RKO (cell line): ENCODE data around the gene LCN12.

Experiments
- DNase-seq: peaks from one replicate; pipeline ENCODE4 v3.0.0-alpha.2; 2016; ENCODE audit warnings: low spot score

LCN12 gene

GRCh38 chr9:136945333-136946227 lies 6.5 kb upstream of the LCN12 start:
- no peak for DNase-seq

GRCh38 chr9:136946228-136947027 lies 5.6 kb upstream of the LCN12 start:
- no peak for DNase-seq

GRCh38 chr9:136947028-136947891 lies 4.8 kb upstream of the LCN12 start:
- no peak for DNase-seq

- peak; percentile 44 for DNase-seq
These were observed 4.0 kb upstream of the LCN12 start for GRCh38 chr9:136947955-136948510.

GRCh38 chr9:136949239-136949816 lies 2.7 kb upstream of the LCN12 start:
- no peak for DNase-seq

GRCh38 chr9:136949817-136950655 lies 2.0 kb upstream of the LCN12 start:
- DNase-seq: peak; percentile 93

GRCh38 chr9:136950656-136951276 lies 1.3 kb upstream of the LCN12 start:
- DNase-seq: peak; percentile 36

- DNase-seq: no peak
These were observed 313 bp downstream of the LCN12 start for GRCh38 chr9:136952321-136952850.

GRCh38 chr9:136952876-136953770 lies 1.1 kb downstream of the LCN12 start:
- DNase-seq: no peak

- DNase-seq: no peak
These were observed 1.7 kb downstream of the LCN12 start for GRCh38 chr9:136953771-136954269.

GRCh38 chr9:136954270-136955083 lies 2.4 kb downstream of the LCN12 start:
- no peak for DNase-seq

GRCh38 chr9:136955202-136955942 lies 3.3 kb downstream of the LCN12 start:
- DNase-seq: no peak

- no peak for DNase-seq
These were observed 3.9 kb downstream of the LCN12 start for GRCh38 chr9:136955943-136956335.

GRCh38 chr9:136956604-136957003 lies 4.5 kb downstream of the LCN12 start:
- DNase-seq: no peak

- DNase-seq: no peak
These were observed 5.4 kb downstream of the LCN12 start for GRCh38 chr9:136957461-136957860.

GRCh38 chr9:136957901-136958300 lies 5.8 kb downstream of the LCN12 start:
- DNase-seq: no peak

GRCh38 chr9:136958473-136958872 lies 6.4 kb downstream of the LCN12 start:
- no peak for DNase-seq
